Stimulated activated CD8-positive, alpha-beta memory T cell treated with anti-CD3 and anti-CD28 coated beads, Interleukin-15, amount 100 ng/mL, for 48 hours (primary cell): Measurements from ENCODE around the gene STPG2.

Experiments used
- DNase-seq, 2 donors: peaks; one replicate each; pipeline ENCODE4 v3.0.0-alpha.2; 2020; ENCODE audit warnings: low read depth in 2 of 2

Gene STPG2

DNA sequence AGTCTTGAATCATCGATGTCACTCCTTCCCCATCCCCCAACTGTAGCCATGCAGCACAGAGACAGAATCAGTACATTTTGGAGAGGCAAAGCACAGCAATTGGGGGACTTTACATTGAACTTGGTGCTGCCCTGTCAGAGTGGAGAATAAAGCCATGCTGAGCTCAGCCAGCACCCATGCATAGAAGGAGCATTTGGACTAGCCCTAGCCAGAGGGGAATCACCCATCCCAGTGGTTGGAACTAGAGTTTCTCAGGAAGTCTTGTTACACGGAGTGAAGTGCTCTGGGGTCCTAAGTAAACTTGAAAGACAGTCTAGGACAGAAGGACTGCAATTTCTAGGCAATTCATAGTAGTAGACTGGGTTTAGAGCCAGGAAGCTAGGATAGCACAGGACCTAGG, 49.6 kb downstream of the STPG2 start:
- no peak for DNase-seq

DNA sequence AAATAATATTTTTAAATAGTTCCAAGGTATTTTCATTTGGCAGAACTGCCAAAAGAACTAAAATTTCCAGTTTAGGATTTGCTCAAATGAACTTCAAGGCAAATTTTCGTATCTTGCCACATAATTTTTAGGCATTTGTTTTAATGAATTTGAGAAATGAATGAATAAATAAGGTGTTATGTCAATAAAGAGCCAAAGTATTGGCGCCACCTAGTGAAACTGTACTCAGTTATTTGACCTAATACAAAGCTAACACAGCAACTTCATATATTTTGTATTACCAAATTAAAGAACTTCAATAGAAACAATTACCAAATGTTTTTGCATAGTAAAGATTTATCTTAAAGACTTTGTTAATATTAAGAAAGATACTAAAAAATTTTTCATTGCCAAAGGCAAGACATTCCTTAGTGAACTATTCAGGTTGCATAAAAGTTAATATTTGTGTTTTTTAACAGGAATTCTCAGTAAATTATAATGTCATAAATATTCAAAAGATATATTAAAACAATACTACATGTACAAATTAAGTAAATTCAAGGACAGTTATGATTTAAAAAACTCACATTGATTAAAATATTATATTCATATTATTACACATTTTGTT, 50.3 kb downstream of the STPG2 start:
- no peak for DNase-seq

DNA sequence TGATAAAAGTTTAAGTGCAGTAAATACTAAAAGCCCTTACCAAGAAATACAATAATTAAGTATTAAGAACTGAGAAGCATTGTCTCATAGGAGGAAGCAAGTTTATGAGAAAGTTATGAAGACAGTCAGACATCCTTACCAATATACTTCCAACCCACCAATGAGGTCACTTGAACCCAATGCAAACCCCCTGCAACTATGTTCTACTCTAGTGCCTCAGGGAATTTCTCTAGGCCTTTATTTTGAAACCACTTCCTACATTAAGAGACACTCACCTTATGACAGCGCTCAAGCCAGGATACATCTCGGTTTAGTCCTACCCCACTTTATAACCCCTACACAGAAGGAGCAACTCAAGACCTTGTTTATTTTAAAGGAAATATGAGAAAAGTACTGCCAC, 61.3 kb downstream of the STPG2 start:
- no peak for DNase-seq

DNA sequence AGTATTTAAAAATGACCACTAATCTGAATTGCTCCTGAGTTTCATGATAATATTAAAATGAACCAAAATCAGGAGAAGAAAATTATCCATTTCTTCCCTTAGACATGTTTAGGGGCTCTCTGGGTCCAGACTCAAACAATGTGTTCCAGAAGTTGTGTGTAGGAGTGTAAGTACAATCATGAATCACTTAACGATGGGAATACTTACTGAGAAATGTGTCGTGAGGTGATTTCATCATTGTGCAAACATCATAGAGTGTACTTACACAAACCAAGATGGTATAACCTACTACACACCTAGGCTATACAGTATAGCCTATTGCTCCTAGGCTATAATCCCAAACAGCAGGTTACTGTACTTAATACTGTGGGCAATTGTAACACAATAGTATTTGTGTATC, 74.8 kb downstream of the STPG2 start:
- no peak for DNase-seq

DNA sequence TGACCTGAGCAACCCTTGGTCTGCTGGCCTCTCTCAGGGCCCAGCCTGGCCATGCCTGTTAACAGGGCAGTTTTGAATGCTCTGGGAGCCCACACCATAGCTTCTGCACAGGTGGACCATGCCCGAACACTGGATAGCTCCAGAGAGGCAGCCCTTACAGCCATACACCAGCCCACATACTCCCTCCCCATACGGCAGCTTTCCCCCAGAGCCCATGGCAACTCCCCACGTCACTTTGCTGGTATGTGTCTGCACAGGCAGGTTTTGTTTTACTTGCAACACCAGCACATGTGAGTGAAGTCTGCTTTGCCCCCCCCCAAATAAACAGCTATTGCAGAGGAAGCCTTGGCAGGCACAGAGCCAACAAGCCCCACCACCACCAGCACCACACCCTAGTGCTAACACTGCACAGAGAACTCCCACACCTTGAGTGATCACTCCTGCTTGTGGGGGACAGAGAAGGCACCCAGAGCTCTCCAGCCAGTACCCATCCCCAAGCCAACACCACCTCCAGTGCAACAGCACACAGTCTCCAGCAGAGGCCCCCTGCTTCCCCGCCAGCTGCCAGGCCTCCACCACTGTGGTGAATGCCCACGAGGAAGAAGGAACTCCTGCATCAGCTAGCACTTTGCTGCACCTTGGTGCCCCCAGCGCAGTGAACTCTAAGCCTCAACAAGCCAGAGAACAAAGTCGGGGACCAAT, 87.3 kb downstream of the STPG2 start:
- DNase-seq, result no peak

DNA sequence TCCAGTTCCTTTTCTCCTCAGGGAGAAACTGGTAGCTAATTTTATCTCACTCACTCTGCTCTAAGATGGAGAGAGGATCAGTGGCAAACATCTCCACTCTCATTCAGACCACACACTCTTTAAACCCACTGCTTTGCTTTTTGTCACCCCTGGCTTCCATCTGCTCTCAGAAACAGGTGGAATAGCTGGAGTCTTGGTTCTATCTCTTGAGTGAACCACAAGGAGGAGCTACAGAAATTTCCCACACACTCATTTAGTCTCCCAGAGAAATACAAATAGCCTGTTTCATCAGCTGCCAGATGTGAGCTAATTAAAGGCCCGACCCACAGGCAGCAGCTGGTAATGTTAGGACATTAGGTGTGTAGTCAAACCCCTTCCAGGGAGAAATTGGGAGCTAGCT, 96.6 kb downstream of the STPG2 start:
- DNase-seq, result no peak

DNA sequence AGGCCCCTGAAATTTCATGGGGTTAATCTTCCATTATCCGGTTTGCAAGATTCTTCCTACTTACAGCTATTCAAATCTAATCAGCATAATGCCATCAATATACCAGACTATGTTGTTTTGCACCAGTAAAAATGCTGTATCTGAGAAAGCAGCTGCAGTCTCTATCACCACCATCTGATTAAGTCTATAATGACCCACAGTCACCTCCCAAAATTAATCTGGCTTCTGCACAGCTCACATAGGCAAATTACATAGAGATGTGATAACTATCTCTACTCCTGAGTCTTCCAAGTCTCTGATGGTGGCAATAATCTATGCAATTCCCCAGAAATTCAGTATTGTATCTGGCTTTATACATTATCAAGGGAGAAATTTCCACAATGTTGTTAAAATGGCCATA, 113.2 kb downstream of the STPG2 start:
- DNase-seq, result no peak

DNA sequence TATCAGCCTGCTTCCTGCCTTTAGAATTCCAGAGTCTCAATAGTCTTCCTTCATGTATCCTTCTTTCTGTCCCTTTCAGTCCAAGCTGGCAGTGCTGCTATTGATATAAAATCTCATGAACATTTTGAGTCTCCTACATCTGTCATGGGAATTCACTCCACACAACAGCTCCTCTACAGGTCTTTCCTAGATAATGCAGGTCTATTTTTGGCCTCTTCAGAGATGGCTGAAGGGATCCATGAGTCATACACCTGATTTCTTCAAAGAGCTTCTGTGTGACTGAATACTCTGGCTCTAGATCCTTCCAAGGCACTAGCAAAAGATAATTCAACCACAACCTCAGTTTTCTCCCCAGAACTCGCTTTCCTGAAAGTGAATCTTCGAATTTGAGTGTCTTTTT, 115.4 kb downstream of the STPG2 start:
- DNase-seq, result no peak

DNA sequence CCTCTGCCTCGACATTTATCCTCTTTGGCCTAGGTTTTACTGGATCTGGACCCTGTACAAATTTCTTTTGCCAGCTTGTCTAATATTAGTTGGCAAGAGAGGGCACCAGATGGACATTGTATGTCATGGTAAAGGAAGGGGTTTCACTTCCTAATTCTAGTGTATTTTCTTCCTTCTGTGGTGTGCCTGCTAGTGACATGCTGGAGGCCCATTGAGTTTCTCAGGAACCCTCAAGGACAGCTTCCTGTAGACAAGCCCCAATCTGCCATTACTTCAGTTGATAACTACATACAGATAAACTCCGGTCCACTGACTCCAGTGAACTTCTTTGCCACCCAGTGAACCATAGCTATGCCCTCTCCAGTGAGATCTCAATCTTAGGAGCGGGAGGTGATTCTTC, 116.9 kb downstream of the STPG2 start:
- DNase-seq, result no peak

DNA sequence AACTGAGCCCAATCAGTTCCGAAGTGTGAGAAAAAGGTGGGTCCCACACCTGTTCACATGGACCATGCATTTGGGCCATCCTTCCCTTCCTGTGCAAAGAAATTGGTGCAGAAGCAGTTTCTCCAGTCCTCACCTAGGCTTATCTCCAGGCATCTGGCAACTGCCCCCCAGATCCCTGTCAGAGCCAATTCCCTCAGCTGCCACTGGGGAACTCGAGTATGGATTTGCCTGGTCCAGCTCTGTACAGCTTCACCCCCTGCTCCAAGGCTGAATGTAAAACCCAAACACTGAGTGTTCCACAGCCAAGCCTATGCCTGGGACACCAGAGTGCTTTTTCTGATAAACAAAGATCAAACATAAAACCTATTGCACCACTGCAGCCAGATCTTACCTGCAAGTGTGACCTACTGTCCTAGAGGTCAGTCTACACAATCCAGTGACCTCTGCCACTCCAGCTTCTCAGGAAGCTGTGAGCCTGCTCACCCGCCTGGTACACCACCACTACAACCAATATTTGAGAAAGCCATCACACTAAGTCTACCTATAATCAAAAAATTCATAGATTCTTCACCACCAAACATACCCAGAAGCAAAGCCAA, 136.4 kb downstream of the STPG2 start:
- DNase-seq, result no peak

DNA sequence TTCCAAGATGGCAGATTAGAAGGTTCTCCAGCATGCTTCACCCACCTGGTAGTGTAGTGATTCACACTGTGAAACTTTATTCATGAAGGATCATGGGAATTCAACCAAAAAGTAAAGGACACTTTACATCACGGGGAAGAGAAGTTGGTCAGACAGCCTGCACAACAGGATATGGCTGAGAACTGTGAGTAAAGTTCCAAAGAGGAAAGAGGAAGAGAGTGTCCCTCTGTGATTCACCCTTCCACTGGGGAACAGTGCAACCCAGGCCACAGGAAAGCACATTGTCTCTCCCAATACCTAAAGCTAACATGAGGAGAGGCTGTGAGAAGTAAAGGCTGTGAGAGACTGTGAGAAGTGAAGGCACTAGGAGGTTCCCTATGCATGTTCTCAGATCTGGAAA, 137.2 kb downstream of the STPG2 start:
- no peak for DNase-seq

DNA sequence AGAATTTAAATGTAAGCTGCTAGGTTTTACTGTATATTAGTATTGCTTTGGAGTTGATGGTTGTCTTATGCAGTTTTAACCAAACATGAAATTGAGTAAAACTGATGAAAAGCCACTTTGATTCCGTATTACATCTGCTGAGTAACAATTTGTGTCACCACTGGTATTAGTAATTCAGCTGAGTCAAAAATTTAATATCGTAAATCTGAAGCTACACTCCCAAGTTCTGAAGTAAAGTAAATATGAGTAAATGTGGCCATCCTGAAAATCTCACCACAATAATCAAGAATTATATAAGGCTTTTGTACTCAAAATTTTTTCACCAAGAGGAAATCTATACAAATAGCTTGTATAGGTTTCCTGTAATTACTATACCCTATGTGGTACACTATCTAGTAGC, 142.3 kb downstream of the STPG2 start:
- DNase-seq, result no peak

DNA sequence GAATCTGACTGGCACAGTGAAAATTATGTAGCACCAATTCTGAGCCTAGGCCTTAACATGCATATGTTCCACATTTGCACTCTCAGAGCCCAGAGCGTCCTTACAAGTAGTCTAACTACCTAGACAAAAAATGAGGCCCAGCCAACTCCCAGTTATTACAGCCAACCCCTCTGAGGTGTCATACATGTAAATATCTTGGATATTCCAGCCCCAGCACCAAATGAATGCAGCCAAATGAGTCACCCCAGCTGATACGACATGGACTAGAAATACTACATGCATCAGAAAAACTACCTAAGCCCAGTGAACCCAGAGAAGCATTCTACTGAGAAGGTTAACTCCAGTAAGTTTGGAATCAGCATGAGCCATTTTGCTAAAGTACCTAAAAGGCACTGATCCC, 145.1 kb downstream of the STPG2 start:
- no peak for DNase-seq

DNA sequence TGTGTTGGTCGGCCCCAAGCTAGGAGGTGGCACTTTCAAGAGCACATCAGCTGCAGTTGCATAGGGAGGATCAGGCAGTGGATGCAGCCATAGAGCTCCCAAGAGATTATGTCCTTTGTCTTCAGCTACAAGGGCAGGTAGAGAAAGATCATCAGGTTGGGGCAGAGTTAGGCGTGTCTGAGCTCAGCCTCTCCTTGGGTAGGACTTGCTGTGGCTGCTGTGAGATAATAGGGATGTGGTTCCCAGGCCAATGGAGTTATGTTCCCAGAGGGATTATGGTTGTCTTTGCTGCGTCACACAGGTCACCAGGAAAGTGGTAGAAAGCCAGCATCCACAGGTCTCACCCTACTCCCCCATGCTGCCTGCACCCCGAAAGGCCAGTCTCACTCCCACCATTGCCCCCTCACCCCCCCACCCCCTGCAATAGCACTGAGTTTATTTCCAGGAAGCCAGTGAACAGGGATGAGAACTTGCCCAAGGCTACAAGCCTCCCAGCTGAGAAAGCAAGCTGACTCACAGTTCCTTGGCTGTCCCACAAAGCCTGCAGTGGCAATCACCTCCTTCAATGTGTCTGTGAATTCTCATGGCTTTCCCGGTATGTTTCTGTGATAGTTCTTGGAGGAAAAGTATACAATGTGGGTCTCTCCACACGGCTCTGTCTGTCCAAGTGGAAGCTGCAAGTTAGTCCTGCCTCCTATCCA, 148.4 kb downstream of the STPG2 start:
- DNase-seq, result no peak

DNA sequence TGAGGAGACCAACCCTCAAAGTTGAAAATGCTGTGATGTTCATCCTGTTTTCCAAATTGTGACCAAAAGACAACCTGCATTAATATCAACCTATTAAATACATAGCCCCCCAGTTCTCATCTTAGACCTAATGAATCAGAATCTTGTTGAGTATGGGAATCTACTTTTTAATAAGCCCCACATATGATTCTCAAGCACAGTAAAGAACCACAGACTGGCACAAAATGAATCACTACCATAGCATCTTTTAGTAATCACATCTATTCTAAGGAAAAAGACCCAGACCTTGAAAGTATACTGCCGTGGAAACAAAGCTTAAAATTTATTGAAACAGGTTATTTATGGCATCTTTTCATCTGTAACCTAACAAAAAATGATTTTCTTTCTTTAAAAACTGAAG, 152.9 kb downstream of the STPG2 start:
- DNase-seq, result no peak

DNA sequence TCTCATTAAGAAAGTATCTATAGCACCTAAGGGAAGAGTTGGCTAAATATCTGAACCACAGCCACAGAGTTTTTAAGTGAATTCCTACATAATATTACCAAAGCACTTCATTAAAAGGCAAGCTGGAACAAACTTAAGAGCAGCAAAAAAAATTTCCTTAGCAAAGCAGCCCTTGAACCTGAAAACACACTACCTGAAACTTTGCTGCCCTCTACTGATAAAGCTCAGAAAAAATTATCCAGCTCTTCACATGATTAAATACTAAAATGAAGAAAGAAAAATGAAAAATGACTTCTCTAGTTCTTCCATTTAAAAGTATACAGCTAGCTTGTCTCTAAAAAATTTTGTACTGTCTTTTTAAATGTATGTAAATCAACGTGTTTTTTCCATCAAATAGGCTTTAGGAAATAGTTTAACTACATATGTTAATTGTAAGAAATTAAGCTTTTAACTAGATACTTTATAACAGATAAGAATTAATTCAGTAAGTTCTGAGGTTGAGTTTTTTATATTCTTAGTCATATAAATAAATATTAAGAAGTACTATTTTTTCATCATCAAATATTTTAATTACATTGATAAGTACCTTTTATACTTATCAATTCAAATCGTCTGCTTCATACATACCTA, 156.1 kb downstream of the STPG2 start:
- no peak for DNase-seq

DNA sequence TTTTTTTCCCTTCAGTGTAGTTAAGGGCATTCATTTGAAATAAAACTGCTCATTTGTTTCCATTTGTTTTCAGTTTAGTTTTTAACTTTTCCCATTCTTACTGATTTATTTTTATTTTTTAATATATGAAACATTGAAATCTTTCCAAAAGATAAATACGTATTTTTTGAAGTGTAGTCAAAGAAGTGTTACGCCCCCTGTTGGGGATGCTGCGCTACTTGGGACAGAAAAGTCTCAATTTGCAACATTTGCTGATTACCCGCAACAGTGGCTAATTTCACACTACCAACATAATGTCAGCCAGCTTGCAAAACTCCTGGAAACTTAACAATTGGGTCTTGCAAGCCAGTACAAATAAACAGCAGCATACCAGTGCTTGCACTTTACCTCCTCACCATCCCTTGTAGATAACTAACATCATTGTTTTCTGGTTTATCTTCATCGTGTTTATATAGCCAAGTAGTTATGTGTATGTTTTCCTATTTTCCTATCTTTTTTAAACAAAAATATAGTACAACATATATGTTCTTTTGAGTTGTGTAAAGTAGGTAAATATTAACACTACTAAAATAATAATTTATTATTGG, 158.6 kb downstream of the STPG2 start:
- no peak for DNase-seq

DNA sequence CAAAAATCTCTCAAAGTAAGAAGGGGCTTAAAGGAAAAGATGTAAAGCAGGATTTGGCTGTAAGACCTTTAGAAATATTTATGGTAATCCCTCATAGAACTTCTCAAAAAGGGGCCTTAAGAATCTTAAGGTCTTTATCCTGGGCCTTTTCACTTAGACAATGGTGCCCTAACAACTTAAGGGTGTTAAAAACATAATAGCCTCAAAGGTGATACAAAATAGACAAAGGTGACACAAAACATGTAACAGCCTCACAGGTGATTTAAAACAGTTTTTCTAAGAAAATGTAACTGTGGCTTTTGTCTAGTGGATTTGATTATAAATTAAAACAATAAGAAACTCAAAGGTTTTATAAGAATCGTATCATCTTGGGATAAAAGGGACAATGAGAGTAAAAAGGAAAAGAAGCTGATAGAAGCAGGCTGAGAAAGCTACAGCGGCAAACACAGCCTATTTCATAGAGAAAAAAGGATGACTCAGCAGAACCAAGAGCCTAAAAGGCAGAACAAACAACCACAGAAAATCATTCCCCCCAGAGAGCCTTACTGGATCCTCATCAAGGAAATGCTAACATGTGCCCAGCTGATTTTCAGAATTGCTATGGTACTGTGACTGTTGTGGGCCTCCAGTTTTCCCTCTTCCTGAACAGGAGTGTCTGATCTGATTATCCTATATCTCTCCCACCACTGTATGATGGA, 164.3 kb downstream of the STPG2 start:
- no peak for DNase-seq

DNA sequence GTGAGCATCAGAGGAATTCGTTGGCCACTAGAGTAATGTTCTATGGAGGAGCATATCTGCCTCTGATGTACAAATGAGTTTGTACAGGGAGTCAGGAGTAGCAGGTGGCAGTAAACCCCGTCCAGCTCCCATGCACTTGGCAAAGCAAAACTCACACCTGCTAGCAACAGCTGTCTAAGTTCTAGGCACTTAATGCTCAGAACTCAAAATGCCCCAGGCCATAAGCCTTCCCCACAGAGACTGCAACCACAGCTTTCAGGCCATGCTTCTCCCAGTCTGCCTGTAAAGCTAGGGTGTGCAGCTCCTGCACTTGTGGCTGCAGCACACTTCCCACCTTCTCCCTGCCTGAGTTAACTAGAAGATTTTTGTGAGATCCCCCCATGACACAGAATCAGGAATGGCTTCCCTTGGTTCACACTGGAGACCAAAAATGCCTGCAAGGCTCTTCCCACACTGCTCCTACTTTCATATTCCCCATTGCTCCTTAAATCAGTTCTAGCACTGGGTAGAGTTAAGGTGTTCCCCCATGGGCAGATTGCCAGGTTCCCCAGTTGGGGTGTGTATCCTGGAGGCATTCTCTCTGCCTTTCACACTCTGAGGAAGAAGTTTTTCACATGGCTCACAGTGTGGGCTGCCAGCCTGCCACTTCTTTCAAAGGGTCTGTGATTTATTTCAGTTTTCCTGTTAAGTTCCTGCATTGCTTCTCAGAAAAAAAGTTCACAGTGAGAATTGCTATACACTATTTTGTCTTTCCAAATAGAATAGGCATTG, 189.9 kb downstream of the STPG2 start:
- DNase-seq, result no peak

DNA sequence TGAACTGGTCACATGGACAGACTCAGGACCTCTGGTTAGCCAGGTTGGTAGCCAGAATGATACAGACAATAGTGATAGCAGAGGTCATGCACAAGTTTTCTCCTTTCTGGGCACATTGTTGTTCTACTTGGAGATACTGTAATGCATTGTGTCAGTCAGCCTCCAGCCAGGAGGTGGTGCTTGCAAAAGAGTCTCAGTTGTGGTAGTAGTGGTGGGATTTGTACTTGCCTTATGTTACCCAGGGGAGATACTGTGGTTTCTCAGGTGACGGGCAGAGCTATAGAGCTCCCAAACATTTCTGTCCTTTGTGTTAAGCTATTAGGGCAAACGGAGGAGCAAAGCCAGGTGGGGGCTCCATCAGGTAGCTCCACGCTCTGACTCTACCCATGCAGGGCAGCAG, 190.5 kb downstream of the STPG2 start:
- no peak for DNase-seq

DNA sequence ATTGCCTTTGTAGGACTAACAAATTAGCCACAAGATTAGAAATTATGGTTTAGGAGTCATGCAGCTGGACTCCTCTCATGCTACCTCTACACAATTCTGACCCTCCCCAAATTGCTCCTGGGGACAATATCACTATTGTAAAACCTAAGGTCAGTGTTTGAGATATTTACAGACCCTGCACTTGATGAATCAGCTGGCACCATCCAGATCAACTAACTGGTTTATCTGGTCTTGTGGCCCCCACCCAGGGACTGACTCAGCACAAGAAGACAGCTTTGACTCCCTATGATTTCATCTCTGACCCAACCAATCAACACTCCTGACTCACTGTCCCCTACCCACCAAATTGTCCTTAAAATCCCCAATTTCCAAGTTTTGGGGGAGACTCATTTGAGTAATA, 192.4 kb downstream of the STPG2 start:
- DNase-seq, result no peak
